Neural cell (in vitro differentiated cells): ENCODE measurements around the gene MACF1. TPM values are rescaled to one million over a fixed set of nuclear protein-coding genes. Genes with fewer than 3 reads are reported as not detected.
"Not testable (repeated sequence)": the region's sequence is repeated elsewhere in the genome, so short reads cannot be mapped to it uniquely, and the experiment has no call there.

Experiments used
- H2AFZ ChIP-seq: fragments of 200-600, 300-800 bp; sonication (generic), shearing (Covaris generic); 2 replicates; pipeline ENCODE4 v1.6.0; 2014; ENCODE audit warnings: low read depth, mild to moderate bottlenecking, antibody characterized with exemption, low read length, moderate library complexity
- H3F3A ChIP-seq: fragments of 200-600 bp; shearing (Covaris generic); 2 replicates; pipeline ENCODE4 v1.6.1; 2016; ENCODE audit warnings: mild to moderate bottlenecking, moderate library complexity, mixed read lengths, antibody characterized with exemption, low read length; ENCODE audit not compliant: insufficient read depth, poor library complexity, severe bottlenecking
- H3K27ac ChIP-seq: fragments of 200-600, 300-800 bp; sonication (generic), shearing (Covaris generic); 2 replicates; pipeline ENCODE4 v1.5.1; 2014; ENCODE audit warnings: mild to moderate bottlenecking, low read length, moderate library complexity
- H3K27me3 ChIP-seq: fragments of 300-800, 200-600 bp; sonication (generic), shearing (Covaris generic); 2 replicates; pipeline ENCODE4 v1.6.0; 2014; ENCODE audit warnings: mild to moderate bottlenecking, low read depth, low read length, moderate library complexity; ENCODE audit not compliant: insufficient read depth
- H3K36me3 ChIP-seq: fragments of 300-800, 200-600 bp; sonication (generic), shearing (Covaris generic); 2 replicates; pipeline ENCODE4 v1.5.1; 2014; ENCODE audit warnings: mild to moderate bottlenecking, antibody characterized with exemption, low read length, moderate library complexity; ENCODE audit not compliant: insufficient read depth
- H3K4me2 ChIP-seq: fragments of 300-800, 200-600 bp; sonication (generic), shearing (Covaris generic); 2 replicates; pipeline ENCODE4 v1.6.0; 2014; ENCODE audit warnings: mild to moderate bottlenecking, low read length
- H3K4me3 ChIP-seq: fragments of 300-800, 200-600 bp; sonication (generic), shearing (Covaris generic); 2 replicates; pipeline ENCODE4 v1.5.1; 2014; ENCODE audit warnings: mild to moderate bottlenecking, low read length, moderate library complexity
- H3K79me2 ChIP-seq: fragments of 200-600 bp; shearing (Covaris generic); replicated peaks from 2 replicates; pipeline ENCODE4 v1.6.0; 2014; ENCODE audit warnings: mild to moderate bottlenecking, low read length, moderate library complexity; ENCODE audit not compliant: insufficient read depth
- H3K9ac ChIP-seq: fragments of 300-800, 200-600 bp; sonication (generic), shearing (Covaris generic); 2 replicates; pipeline ENCODE4 v1.6.1; 2016; ENCODE audit warnings: mild to moderate bottlenecking, low read length, mixed read lengths
- H3K9me2 ChIP-seq: fragments of 200-600 bp; shearing (Covaris generic); 2 replicates; pipeline ENCODE4 v1.6.1; 2016; ENCODE audit warnings: mild to moderate bottlenecking, low read length, mixed read lengths; ENCODE audit not compliant: insufficient read depth
- H3K9me3 ChIP-seq: fragments of 200-600, 300-800 bp; sonication (generic), shearing (Covaris generic); 2 replicates; pipeline ENCODE4 v1.6.1; 2016; ENCODE audit warnings: mild to moderate bottlenecking, mixed run types, low read length, moderate library complexity, mixed read lengths
- H4K20me1 ChIP-seq: fragments of 200-600 bp; shearing (Covaris generic); 2 replicates; pipeline ENCODE4 v1.6.1; 2016; ENCODE audit warnings: mild to moderate bottlenecking, mixed run types; ENCODE audit not compliant: insufficient read depth
- EP300 ChIP-seq: fragments of 450-650 bp; conservative IDR thresholded peaks from 2 replicates; pipeline ENCODE4 v1.6.1; 2014; ENCODE audit warnings: antibody characterized with exemption, mild to moderate bottlenecking, moderate library complexity; ENCODE audit not compliant: poor library complexity, severe bottlenecking
- EZH2 ChIP-seq: fragments of 200-600, 300-800 bp; shearing (Covaris generic), sonication (generic); IDR thresholded peaks from 2 replicates; pipeline ENCODE4 v1.6.1; 2014; ENCODE audit warnings: antibody characterized with exemption, low read length, borderline replicate concordance, mild to moderate bottlenecking; ENCODE audit not compliant: insufficient read depth, poor library complexity, severe bottlenecking
- MXI1 ChIP-seq: fragments of 450-650 bp; conservative IDR thresholded peaks from 2 replicates; pipeline ENCODE4 v1.6.1; 2014; ENCODE audit warnings: antibody characterized with exemption, mild to moderate bottlenecking; ENCODE audit not compliant: poor library complexity, severe bottlenecking
- POLR2AphosphoS5 ChIP-seq: IDR thresholded peaks from 2 replicates; pipeline ENCODE4 v1.6.1; 2012
- RAD21 ChIP-seq: fragments of 450-650 bp; conservative IDR thresholded peaks from 2 replicates; pipeline ENCODE4 v1.6.1; 2014; ENCODE audit warnings: antibody characterized with exemption, mild to moderate bottlenecking, moderate library complexity
- SMC3 ChIP-seq: fragments of 450-650 bp; conservative IDR thresholded peaks from 2 replicates; pipeline ENCODE4 v1.6.1; 2014; ENCODE audit warnings: antibody characterized with exemption, mild to moderate bottlenecking, moderate library complexity; ENCODE audit not compliant: poor library complexity
- TAF1 ChIP-seq: IDR thresholded peaks from 2 replicates; pipeline ENCODE4 v1.6.1; 2012; ENCODE audit warnings: low read depth
- polyA plus RNA-seq: library from polyadenylated mRNA; depleted of rRNA; stranded (reverse); fragments of >200 nt; gene quantifications from 2 replicates; pipeline ENCODE4 v1.2.3, GENCODE V29; 2014
- TF ChIP-seq, protein P1 (sequence below): IDR thresholded peaks from 2 replicates; pipeline ENCODE4 v1.6.1; 2012; ENCODE audit warnings: borderline replicate concordance
- TF ChIP-seq, protein P2 (sequence below): fragments of 450-650 bp; IDR thresholded peaks from 2 replicates; pipeline ENCODE4 v1.5.1; 2014; ENCODE audit warnings: antibody characterized with exemption, mild to moderate bottlenecking, moderate library complexity; ENCODE audit not compliant: poor library complexity, severe bottlenecking

Gene MACF1
- polyA plus RNA-seq, 1 donor from 2014 or later: 176 TPM

DNA sequence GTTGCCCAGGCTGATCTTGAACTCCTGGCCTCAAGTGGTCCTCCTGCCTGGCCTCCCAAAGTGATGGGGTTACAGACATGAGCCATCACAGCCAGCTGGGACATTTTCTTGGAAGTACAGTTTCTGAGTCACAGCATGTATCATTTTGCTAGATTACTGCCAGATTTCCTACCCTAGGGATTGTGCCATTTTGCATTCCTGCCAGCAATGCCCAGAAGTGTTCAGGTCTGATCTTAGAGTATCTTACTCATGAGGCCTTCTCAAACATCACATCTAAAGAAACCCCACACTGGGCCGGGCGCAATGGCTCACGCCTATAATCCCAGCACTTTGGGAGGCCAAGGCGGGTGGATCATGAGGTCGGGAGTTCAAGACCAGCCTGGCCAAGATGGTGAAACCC lies 297.2 kb downstream of the MACF1 start:
- Histone ChIP-seq H4K20me1 (no peaks in the 10 kb centered on the region), H2AFZ (no peak overlapping the region), H3K27me3 (no peaks in the 10 kb centered on the region), H3F3A (no peaks in the 10 kb centered on the region), H3K79me2 (no peaks in the 10 kb centered on the region), H3K27ac (no peak overlapping the region), H3K36me3 (no peaks in the 10 kb centered on the region), H3K4me2 (no peak overlapping the region), H3K4me3 (no peak overlapping the region), H3K9me3 (no peaks in the 10 kb centered on the region), H3K9me2 (no peaks in the 10 kb centered on the region), H3K9ac (no peak overlapping the region)
- no peak for TF ChIP-seq SMC3
- TF ChIP-seq RAD21: no peak
- TF ChIP-seq MXI1: no peak
- no peak for TF ChIP-seq POLR2AphosphoS5
- TF ChIP-seq, protein P1, sequence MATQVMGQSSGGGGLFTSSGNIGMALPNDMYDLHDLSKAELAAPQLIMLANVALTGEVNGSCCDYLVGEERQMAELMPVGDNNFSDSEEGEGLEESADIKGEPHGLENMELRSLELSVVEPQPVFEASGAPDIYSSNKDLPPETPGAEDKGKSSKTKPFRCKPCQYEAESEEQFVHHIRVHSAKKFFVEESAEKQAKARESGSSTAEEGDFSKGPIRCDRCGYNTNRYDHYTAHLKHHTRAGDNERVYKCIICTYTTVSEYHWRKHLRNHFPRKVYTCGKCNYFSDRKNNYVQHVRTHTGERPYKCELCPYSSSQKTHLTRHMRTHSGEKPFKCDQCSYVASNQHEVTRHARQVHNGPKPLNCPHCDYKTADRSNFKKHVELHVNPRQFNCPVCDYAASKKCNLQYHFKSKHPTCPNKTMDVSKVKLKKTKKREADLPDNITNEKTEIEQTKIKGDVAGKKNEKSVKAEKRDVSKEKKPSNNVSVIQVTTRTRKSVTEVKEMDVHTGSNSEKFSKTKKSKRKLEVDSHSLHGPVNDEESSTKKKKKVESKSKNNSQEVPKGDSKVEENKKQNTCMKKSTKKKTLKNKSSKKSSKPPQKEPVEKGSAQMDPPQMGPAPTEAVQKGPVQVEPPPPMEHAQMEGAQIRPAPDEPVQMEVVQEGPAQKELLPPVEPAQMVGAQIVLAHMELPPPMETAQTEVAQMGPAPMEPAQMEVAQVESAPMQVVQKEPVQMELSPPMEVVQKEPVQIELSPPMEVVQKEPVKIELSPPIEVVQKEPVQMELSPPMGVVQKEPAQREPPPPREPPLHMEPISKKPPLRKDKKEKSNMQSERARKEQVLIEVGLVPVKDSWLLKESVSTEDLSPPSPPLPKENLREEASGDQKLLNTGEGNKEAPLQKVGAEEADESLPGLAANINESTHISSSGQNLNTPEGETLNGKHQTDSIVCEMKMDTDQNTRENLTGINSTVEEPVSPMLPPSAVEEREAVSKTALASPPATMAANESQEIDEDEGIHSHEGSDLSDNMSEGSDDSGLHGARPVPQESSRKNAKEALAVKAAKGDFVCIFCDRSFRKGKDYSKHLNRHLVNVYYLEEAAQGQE: no peak
- TF ChIP-seq EP300: no peak

DNA sequence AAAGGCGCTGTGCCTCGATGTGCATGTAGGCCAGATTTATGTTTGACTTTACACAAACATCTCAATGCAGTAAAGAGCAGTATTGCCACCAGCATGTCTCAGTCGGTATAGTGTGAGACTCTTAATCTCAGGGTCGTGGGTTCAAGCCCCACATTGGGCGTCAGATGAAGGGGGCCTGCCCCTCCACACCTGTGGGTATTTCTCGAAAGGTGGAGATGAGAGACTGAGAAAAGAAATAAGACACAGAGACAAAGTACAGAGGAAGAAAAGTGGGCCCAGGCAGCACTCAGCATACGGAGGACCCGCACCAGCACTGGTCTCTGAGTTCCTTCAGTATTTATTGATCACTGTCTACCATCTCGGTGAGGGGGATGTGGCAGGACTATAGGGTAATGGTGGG lies 299.9 kb downstream of the MACF1 start:
- not testable (repeated sequence) for H3K36me3 ChIP-seq, H3K4me2 ChIP-seq, H3K9me3 ChIP-seq, H3K4me3 ChIP-seq, H3K9ac ChIP-seq, H2AFZ ChIP-seq, H3K79me2 ChIP-seq, H3K27me3 ChIP-seq, H4K20me1 ChIP-seq, H3F3A ChIP-seq, H3K9me2 ChIP-seq, H3K27ac ChIP-seq

DNA sequence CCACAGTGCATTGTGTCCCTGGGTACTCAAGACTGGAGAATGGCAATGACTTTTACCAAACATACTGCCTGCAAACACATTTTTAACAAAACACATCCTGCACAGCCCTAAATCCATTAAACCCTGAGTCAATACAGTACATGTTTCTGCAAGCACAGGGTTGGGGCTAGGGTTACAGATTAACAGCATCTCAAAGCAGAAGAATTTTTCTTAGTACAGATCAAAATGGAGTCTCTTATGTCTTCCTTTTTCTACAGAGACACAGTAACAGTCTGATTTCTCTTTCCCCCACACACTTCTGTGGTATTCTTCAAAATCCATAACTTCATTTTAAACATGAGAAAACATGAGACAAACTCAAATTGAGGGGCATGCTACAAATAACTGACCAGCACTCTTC lies 300.8 kb downstream of the MACF1 start:
- Histone ChIP-seq H2AFZ (no peak overlapping the region), H3K27me3 (no peaks in the 10 kb centered on the region), H3K27ac (no peak overlapping the region), H3K36me3 (no peaks in the 10 kb centered on the region), H3K9ac (no peak overlapping the region), H3K4me3 (no peak overlapping the region), H3K9me2 (no peaks in the 10 kb centered on the region), H3K79me2 (no peaks in the 10 kb centered on the region), H3K4me2 (no peak overlapping the region), H3F3A (no peaks in the 10 kb centered on the region), H4K20me1 (no peaks in the 10 kb centered on the region), H3K9me3 (no peaks in the 10 kb centered on the region)
- TF ChIP-seq, protein P1: no peak
- TF ChIP-seq EZH2: no peak
- no peak for TF ChIP-seq RAD21
- TF ChIP-seq SMC3: no peak
- no peak for TF ChIP-seq EP300
- TF ChIP-seq POLR2AphosphoS5: no peak
- TF ChIP-seq, protein P2, sequence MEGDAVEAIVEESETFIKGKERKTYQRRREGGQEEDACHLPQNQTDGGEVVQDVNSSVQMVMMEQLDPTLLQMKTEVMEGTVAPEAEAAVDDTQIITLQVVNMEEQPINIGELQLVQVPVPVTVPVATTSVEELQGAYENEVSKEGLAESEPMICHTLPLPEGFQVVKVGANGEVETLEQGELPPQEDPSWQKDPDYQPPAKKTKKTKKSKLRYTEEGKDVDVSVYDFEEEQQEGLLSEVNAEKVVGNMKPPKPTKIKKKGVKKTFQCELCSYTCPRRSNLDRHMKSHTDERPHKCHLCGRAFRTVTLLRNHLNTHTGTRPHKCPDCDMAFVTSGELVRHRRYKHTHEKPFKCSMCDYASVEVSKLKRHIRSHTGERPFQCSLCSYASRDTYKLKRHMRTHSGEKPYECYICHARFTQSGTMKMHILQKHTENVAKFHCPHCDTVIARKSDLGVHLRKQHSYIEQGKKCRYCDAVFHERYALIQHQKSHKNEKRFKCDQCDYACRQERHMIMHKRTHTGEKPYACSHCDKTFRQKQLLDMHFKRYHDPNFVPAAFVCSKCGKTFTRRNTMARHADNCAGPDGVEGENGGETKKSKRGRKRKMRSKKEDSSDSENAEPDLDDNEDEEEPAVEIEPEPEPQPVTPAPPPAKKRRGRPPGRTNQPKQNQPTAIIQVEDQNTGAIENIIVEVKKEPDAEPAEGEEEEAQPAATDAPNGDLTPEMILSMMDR: no peak
- no peak for TF ChIP-seq MXI1
- TF ChIP-seq TAF1: no peak
